Measurements from ENCODE around the gene KRT10. TPM values are rescaled to one million over a fixed set of nuclear protein-coding genes. Genes with fewer than 3 reads are reported as not detected.

The KRT10 gene
- total RNA-seq, 2 experiments from 2014 or later: 32.2 to 37.1 TPM

DNA sequence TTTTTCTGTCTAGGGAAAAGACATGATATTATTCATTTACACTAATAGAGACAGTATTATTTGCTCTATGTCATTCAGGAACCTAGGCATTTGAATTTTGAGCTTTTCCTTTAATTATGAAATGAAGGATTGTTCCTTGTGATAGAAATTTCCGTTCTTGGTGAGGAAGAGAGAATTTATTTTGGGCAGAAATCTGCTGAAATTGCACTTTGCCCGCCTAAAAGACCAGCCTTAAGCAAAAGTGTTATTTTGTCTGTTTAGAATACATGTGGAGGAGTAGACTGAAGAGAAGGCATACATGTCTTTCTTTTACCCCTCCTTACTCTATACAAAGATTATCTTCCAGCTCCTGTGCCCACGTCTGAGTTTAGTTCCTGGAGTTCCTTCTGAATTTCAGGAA, 16.8 kb upstream of the KRT10 start:
- intact Hi-C loops (cut with DNase I, micrococcal nuclease): no loop called here
- Histone ChIP-seq H3K36me3 (ENCODE audit: insufficient read depth, low read length) (peaks cover 5% of the 10 kb centered on the region), H3K9me3 (ENCODE audit: control insufficient read depth in 1 of 2, insufficient read depth in 1 of 2, low read length in 2 of 2) (no peaks in the 10 kb centered on the region), H3K27ac (ENCODE audit: low read depth in 1 of 2, low read length in 2 of 2) (no peak overlapping the region), H3K4me3 (ENCODE audit: low read length) (no peak overlapping the region), H3K27me3 (ENCODE audit: control insufficient read depth in 1 of 2, insufficient read depth in 2 of 2, low read length in 2 of 2) (no peaks in the 10 kb centered on the region), H3K4me1 (ENCODE audit: insufficient read depth, low read length) (no peaks in the 10 kb centered on the region)
- ATAC-seq (ENCODE audit: poor library complexity) (no peak), DNase-seq (no peak)
- Mint-ChIP-seq H3K4me1 (ENCODE audit: low read depth) (no peaks in the 10 kb centered on the region), H3K36me3 (ENCODE audit: low read depth) (no peaks in the 10 kb centered on the region), H3K27me3 (peaks cover 23% of the 10 kb centered on the region), H3K4me3 (no peak overlapping the region), H3K27ac (no peak overlapping the region), H3K9me3 (no peaks in the 10 kb centered on the region)
- ChIA-PET POLR2A (no interaction called here), CTCF (no interaction called here)
- TF ChIP-seq, protein P1, sequence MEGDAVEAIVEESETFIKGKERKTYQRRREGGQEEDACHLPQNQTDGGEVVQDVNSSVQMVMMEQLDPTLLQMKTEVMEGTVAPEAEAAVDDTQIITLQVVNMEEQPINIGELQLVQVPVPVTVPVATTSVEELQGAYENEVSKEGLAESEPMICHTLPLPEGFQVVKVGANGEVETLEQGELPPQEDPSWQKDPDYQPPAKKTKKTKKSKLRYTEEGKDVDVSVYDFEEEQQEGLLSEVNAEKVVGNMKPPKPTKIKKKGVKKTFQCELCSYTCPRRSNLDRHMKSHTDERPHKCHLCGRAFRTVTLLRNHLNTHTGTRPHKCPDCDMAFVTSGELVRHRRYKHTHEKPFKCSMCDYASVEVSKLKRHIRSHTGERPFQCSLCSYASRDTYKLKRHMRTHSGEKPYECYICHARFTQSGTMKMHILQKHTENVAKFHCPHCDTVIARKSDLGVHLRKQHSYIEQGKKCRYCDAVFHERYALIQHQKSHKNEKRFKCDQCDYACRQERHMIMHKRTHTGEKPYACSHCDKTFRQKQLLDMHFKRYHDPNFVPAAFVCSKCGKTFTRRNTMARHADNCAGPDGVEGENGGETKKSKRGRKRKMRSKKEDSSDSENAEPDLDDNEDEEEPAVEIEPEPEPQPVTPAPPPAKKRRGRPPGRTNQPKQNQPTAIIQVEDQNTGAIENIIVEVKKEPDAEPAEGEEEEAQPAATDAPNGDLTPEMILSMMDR (IDR thresholded peaks at IDR 0.05): no peak

DNA sequence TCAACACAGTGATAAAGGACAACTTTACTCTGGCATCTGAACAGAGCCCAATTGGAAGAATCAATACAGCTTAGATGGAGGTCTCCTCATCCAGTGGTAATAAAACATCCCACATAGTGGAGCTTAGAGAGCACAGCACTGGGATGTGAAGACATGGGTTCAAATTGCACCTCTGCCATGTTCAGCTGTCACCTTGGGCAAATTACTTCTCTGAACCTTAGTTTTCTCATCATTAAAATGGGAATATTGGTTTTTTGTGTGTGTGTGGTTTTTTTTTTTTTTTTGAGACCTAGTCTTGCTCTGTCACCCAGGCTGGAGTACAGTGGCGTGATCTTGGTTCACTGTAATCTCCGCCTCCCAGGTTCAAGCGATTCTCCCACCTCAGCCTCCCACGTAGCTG, 13.6 kb upstream of the KRT10 start:
- H3K9me3 Mint-ChIP-seq: no peaks in the 10 kb centered on the region
- POLR2A ChIA-PET: no interaction called here
- intact Hi-C loops (cut with DNase I, micrococcal nuclease): no loop called here
- Histone ChIP-seq H3K36me3 (ENCODE audit: insufficient read depth, low read length) (peaks cover 5% of the 10 kb centered on the region), H3K9me3 (ENCODE audit: control insufficient read depth in 1 of 2, insufficient read depth in 1 of 2, low read length in 2 of 2) (no peaks in the 10 kb centered on the region), H3K27me3 (ENCODE audit: control insufficient read depth in 1 of 2, insufficient read depth in 2 of 2, low read length in 2 of 2) (no peaks in the 10 kb centered on the region), H3K27ac (ENCODE audit: low read depth in 1 of 2, low read length in 2 of 2) (no peak overlapping the region), H3K4me3 (ENCODE audit: low read length) (no peak overlapping the region), H3K4me1 (ENCODE audit: insufficient read depth, low read length) (no peaks in the 10 kb centered on the region)
- H3K27me3 Mint-ChIP-seq: peaks cover 4% of the 10 kb centered on the region
- H3K4me3 Mint-ChIP-seq: no peak overlapping the region
- DNase-seq (no peak), ATAC-seq (ENCODE audit: poor library complexity) (no peak)
- no peak overlapping the region for H3K27ac Mint-ChIP-seq
- peaks cover 4% of the 10 kb centered on the region for H3K36me3 Mint-ChIP-seq (ENCODE audit: low read depth)
- CTCF ChIA-PET: interaction anchor here (1.5 kb wide), 1 partner anchor 713 kb away, joined by 3 read pairs; no protein-coding TSS in a partner anchor
- TF ChIP-seq, protein P1 (IDR thresholded peaks at IDR 0.05): no peak
- no peaks in the 10 kb centered on the region for H3K4me1 Mint-ChIP-seq (ENCODE audit: low read depth)

DNA sequence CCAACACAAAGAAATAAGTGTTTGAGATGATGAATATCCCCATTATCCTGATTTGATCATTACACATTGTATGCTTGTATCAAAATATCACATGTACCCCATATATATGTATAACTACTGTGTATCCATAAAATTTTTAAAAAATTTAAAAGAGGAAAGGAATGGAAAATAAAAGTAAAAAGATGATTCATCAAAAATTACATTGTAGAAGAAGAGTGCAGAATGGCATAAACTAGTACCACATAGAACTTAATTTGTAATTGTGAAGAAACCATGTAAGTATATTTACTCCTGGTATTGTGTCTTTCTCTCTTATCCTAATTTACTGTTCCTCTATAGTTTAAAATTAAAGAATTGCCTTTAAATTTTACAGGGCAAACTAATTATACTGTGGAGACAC, 11.5 kb upstream of the KRT10 start:
- Histone ChIP-seq H3K4me1 (ENCODE audit: insufficient read depth, low read length) (no peaks in the 10 kb centered on the region), H3K36me3 (ENCODE audit: insufficient read depth, low read length) (peaks cover 5% of the 10 kb centered on the region), H3K27ac (ENCODE audit: low read depth in 1 of 2, low read length in 2 of 2) (no peak overlapping the region), H3K9me3 (ENCODE audit: control insufficient read depth in 1 of 2, insufficient read depth in 1 of 2, low read length in 2 of 2) (no peaks in the 10 kb centered on the region), H3K27me3 (ENCODE audit: control insufficient read depth in 1 of 2, insufficient read depth in 2 of 2, low read length in 2 of 2) (no peaks in the 10 kb centered on the region), H3K4me3 (ENCODE audit: low read length) (no peak overlapping the region)
- Mint-ChIP-seq H3K36me3 (ENCODE audit: low read depth) (peaks cover 4% of the 10 kb centered on the region), H3K27ac (no peak overlapping the region), H3K4me1 (ENCODE audit: low read depth) (no peaks in the 10 kb centered on the region), H3K27me3 (no peaks in the 10 kb centered on the region), H3K4me3 (no peak overlapping the region), H3K9me3 (no peaks in the 10 kb centered on the region)
- POLR2A ChIA-PET: no interaction called here
- intact Hi-C loops (cut with DNase I, micrococcal nuclease): no loop called here
- DNase-seq (no peak), ATAC-seq (ENCODE audit: poor library complexity) (no peak)
- TF ChIP-seq, protein P1 (IDR thresholded peaks at IDR 0.05): no peak
- CTCF ChIA-PET: no interaction called here
